K562 (cell line): Measurements from ENCODE around the gene KMT2A. TPM values are rescaled to one million over a fixed set of nuclear protein-coding genes. Genes with fewer than 3 reads are reported as not detected.
A peak's percentile ranks its signal among the peaks of the same experiment; 100 is the strongest.

ENCODE experiments used
- FOS ChIP-seq: IDR thresholded peaks from 3 replicates; pipeline ENCODE4 v1.6.1; 2011; ENCODE audit not compliant: insufficient read length; ENCODE audit errors: extremely low read depth
- FOXJ3 ChIP-seq: sonication (generic); formaldehyde crosslinking; IDR thresholded peaks from 2 replicates; pipeline ENCODE4 v1.4.0; 2020; ENCODE audit warnings: mild to moderate bottlenecking, missing genetic modification reagents
- FOXM1 ChIP-seq, 2 experiments: fragments of 450-650 bp in 1 of 2; sonication (generic) in 1 of 2; formaldehyde crosslinking in 1 of 2; IDR thresholded peaks; 2 replicates each; pipeline versions ENCODE4 v1.6.1 to v1.9.0; 2017 to 2022; ENCODE audit warnings: low read depth in 2 of 2, mild to moderate bottlenecking in 2 of 2, missing genetic modification reagents in 1 of 2, moderate library complexity in 1 of 2
- FOXP1 ChIP-seq: sonication (generic); formaldehyde crosslinking; IDR thresholded peaks from 2 replicates; pipeline ENCODE4 v1.8.0; 2022; ENCODE audit warnings: mild to moderate bottlenecking, missing genetic modification reagents
- MCM5 ChIP-seq: fragments of 450-650 bp; IDR thresholded peaks from 2 replicates; pipeline ENCODE4 v1.6.1; 2016; ENCODE audit warnings: low read depth
- PHF8 ChIP-seq: fragments of 200-600 bp; sonication (generic); IDR thresholded peaks from 2 replicates; pipeline ENCODE4 v1.6.1; 2012; ENCODE audit warnings: mixed run types, mild to moderate bottlenecking, inconsistent platforms, low read length, moderate library complexity, borderline replicate concordance
- POLR3A ChIP-seq: IDR thresholded peaks from 2 replicates; pipeline ENCODE4 v1.6.1; 2011; ENCODE audit warnings: borderline replicate concordance, mild to moderate bottlenecking, moderate library complexity; ENCODE audit not compliant: insufficient read length, insufficient read depth; ENCODE audit errors: extremely low read depth
- PRPF4 ChIP-seq: fragments of 200-400 bp; formaldehyde crosslinking; IDR thresholded peaks from one replicate; pipeline ENCODE4 v1.6.1; 2017; ENCODE audit warnings: low read length, low read depth, mild to moderate bottlenecking; ENCODE audit not compliant: insufficient read depth, poor library complexity, severe bottlenecking
- SMAD4 ChIP-seq: fragments of 250-450 bp; sonication (Bioruptor Pico); conservative IDR thresholded peaks from 2 replicates; pipeline ENCODE4 v1.8.0; 2021; ENCODE audit warnings: inconsistent platforms, mild to moderate bottlenecking, moderate library complexity
- SMARCA5 ChIP-seq: fragments of 450-650 bp; IDR thresholded peaks from 2 replicates; pipeline ENCODE4 v1.6.1; 2016
- TCF3 ChIP-seq: sonication (generic); formaldehyde crosslinking; IDR thresholded peaks from 2 replicates; pipeline ENCODE4 v1.4.0; 2020; ENCODE audit warnings: mild to moderate bottlenecking, missing genetic modification reagents
- XRCC4 ChIP-seq: IDR thresholded peaks from one replicate; pipeline ENCODE4 v1.6.1; 2011; ENCODE audit not compliant: insufficient read depth, insufficient read length; ENCODE audit errors: extremely low read depth
- ZBTB8A ChIP-seq: fragments of 450-650 bp; IDR thresholded peaks from 2 replicates; pipeline ENCODE4 v1.6.1; 2018; ENCODE audit warnings: mild to moderate bottlenecking, moderate library complexity; ENCODE audit not compliant: partially characterized antibody
- ZNF224 ChIP-seq: sonication (generic); formaldehyde crosslinking; IDR thresholded peaks from 2 replicates; pipeline ENCODE4 v1.8.0; 2022; ENCODE audit warnings: mild to moderate bottlenecking, missing genetic modification reagents
- polyA plus RNA-seq, 8 experiments: library from polyadenylated mRNA; depleted of rRNA in 4 of 8; stranded (reverse) in 5 of 8; unstranded in 3 of 8; fragments of >200 nt; fragmentation: Nextera tagmentation in 2 of 8; fragmentation: Illumina TruSeq in 1 of 8; extraction: Ambion mirVana in 2 of 8; extraction: Trizol in 1 of 8; gene quantifications; 2 replicates each; pipeline versions ENCODE4 v1.2.1 to v1.2.3, GENCODE V29; 2011 to 2014; ENCODE audit warnings: inconsistent platforms in 1 of 8, missing spikeins in 1 of 8
- total RNA-seq, 7 experiments: library from RNA; depleted of rRNA in 6 of 7; stranded (reverse); fragments of >200 nt in 6 of 7; fragmentation: Illumina TruSeq in 2 of 7; extraction: Trizol in 2 of 7; gene quantifications; 2 replicates each; pipeline versions ENCODE4 v1.2.1 to v1.2.3, GENCODE V29; 2011 to 2021; ENCODE audit warnings: low replicate concordance in 1 of 7
- TF ChIP-seq, protein P1 (sequence below): fragments of 450-650 bp; IDR thresholded peaks from 2 replicates; pipeline ENCODE4 v1.6.1; 2016; ENCODE audit warnings: low read depth
- TF ChIP-seq, protein P2 (sequence below): fragments of 200-400 bp; formaldehyde crosslinking; IDR thresholded peaks from 2 replicates; pipeline ENCODE4 v1.6.1; 2017; ENCODE audit warnings: mild to moderate bottlenecking, low read depth, low read length, moderate library complexity

KMT2A gene
- total and polyA plus RNA-seq, 9 of the 15 experiments (the other 6 are each of a cell fraction or from before 2014, with no cell fraction given) = 9.6 to 59.9 (median 32.6) TPM

DNA sequence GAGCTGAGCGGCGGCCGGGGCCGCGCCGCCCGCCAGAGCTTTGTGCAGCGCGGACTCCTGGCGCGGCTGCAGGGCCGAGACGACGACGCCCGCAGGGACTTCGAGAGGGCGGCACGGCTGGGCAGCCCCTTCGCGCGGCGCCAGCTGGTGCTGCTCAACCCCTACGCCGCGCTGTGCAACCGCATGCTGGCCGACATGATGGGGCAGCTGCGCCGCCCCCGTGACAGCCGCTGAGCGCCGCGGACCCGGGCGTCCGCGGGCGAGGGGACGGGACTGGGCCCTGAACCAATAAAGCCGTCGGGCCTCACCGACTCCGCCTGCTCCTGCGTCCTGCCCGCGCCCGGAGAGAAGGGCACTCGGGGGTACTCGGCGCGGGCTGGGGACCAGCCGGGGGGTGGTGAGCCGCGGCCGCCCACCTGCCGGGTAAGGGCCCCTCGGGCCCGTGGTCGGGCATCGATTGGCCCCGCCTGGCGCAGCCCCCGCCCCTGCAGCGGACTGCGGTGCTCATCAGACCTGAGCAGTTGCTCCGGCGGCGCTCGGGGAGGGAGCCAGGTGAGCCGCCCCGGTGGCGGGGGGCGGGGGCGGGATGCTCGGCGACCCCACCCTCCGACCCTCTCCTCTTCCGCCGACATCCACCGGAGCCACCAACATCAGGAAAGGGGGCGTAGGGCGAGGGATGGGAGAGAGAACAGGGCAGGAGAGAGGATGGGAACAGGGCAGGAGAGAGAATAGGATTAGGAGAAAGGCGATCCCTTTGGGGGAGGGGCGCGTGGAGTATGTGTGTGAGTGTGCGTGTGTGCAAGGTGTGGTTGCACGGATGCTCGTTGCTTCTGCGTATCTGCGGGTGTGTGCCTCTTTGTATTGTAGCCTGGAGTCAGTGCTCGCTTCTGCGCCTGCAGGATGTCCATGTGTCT is 94.6 kb downstream of the KMT2A start, which contains the start of gene TMEM25 (continued):
- TF ChIP-seq, protein P1, sequence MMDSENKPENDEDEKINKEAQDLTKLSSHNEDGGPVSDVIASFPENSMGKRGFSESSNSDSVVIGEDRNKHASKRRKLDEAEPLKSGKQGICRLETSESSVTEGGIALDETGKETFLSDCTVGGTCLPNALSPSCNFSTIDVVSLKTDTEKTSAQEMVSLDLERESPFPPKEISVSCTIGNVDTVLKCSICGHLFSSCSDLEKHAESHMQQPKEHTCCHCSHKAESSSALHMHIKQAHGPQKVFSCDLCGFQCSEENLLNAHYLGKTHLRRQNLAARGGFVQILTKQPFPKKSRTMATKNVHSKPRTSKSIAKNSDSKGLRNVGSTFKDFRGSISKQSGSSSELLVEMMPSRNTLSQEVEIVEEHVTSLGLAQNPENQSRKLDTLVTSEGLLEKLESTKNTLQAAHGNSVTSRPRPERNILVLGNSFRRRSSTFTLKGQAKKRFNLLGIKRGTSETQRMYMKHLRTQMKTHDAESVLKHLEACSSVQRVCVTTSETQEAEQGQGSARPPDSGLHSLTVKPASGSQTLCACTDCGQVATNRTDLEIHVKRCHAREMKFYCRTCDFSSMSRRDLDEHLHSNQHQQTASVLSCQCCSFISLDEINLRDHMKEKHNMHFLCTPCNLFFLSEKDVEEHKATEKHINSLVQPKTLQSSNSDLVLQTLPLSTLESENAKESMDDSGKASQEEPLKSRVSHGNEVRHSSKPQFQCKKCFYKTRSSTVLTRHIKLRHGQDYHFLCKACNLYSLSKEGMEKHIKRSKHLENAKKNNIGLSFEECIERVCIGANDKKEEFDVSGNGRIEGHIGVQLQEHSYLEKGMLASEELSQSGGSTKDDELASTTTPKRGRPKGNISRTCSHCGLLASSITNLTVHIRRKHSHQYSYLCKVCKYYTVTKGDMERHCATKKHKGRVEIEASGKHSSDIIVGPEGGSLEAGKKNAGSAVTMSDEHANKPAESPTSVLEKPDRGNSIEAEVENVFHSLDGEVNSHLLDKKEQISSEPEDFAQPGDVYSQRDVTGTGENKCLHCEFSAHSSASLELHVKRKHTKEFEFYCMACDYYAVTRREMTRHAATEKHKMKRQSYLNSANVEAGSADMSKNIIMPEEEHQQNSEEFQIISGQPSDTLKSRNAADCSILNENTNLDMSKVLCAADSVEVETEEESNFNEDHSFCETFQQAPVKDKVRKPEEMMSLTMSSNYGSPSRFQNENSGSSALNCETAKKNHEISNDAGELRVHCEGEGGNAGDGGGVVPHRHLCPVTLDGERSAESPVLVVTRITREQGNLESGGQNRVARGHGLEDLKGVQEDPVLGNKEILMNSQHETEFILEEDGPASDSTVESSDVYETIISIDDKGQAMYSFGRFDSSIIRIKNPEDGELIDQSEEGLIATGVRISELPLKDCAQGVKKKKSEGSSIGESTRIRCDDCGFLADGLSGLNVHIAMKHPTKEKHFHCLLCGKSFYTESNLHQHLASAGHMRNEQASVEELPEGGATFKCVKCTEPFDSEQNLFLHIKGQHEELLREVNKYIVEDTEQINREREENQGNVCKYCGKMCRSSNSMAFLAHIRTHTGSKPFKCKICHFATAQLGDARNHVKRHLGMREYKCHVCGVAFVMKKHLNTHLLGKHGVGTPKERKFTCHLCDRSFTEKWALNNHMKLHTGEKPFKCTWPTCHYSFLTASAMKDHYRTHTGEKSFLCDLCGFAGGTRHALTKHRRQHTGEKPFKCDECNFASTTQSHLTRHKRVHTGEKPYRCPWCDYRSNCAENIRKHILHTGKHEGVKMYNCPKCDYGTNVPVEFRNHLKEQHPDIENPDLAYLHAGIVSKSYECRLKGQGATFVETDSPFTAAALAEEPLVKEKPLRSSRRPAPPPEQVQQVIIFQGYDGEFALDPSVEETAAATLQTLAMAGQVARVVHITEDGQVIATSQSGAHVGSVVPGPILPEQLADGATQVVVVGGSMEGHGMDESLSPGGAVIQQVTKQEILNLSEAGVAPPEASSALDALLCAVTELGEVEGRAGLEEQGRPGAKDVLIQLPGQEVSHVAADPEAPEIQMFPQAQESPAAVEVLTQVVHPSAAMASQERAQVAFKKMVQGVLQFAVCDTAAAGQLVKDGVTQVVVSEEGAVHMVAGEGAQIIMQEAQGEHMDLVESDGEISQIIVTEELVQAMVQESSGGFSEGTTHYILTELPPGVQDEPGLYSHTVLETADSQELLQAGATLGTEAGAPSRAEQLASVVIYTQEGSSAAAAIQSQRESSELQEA = no peak; the same call in 1 of the 2 replicates
- TF ChIP-seq SMARCA5 (no peak), PHF8 (peak; percentile 88; the same call in 1 of the 2 replicates), FOXP1 (CRISPR knock-in tag) (no peak), MCM5 (no peak), PRPF4 (peak; percentile 52), XRCC4 (no peak), ZBTB8A (no peak), SMAD4 (peak; percentile 60), ZNF224 (CRISPR knock-in tag) (no peak), FOS (no peak), POLR3A (no peak), FOXJ3 (CRISPR knock-in tag) (no peak), TCF3 (CRISPR knock-in tag) (no peak; the same call in 1 of the 2 replicates), FOXM1 (IDR thresholded peaks at IDR 0.05; ENCODE audit: low read depth) (peak; percentile 12; the same call in 1 of the 2 replicates), FOXM1 (CRISPR knock-in tag; IDR thresholded peaks at IDR 0.05; ENCODE audit: low read depth) (no peak)
- TF ChIP-seq, protein P2, sequence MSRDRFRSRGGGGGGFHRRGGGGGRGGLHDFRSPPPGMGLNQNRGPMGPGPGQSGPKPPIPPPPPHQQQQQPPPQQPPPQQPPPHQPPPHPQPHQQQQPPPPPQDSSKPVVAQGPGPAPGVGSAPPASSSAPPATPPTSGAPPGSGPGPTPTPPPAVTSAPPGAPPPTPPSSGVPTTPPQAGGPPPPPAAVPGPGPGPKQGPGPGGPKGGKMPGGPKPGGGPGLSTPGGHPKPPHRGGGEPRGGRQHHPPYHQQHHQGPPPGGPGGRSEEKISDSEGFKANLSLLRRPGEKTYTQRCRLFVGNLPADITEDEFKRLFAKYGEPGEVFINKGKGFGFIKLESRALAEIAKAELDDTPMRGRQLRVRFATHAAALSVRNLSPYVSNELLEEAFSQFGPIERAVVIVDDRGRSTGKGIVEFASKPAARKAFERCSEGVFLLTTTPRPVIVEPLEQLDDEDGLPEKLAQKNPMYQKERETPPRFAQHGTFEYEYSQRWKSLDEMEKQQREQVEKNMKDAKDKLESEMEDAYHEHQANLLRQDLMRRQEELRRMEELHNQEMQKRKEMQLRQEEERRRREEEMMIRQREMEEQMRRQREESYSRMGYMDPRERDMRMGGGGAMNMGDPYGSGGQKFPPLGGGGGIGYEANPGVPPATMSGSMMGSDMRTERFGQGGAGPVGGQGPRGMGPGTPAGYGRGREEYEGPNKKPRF = no peak
